ENCODE measurements around the gene CD44. TPM values are rescaled to one million over a fixed set of nuclear protein-coding genes. Genes with fewer than 3 reads are reported as not detected.
A peak's percentile ranks its signal among the peaks of the same experiment; 100 is the strongest.

The CD44 gene
- total RNA-seq, 1 experiment from 2014 or later, result 15.9 TPM

- peaks cover 15% of the 10 kb centered on the region for H3K27me3 ChIP-seq (replicated peaks; ENCODE audit: insufficient read depth, low read depth, low read length, poor library complexity)
- ChIA-PET POLR2A (ENCODE audit: low non-redundant PET) (no interaction called here), CTCF (interaction anchor here (0.6 kb wide), 1 partner anchor 1189 kb away, joined by 3 read pairs; no protein-coding TSS in a partner anchor)
- no peak overlapping the region for H3K27ac ChIP-seq (ENCODE audit: low read depth, low read length, poor library complexity, severe bottlenecking)
- TF ChIP-seq EZH2 (IDR thresholded peaks at IDR 0.05; ENCODE audit: borderline replicate concordance, low read depth, low read length, poor library complexity, severe bottlenecking), result no peak
- no peak for TF ChIP-seq CTCF (conservative IDR thresholded peaks at IDR 0.05; ENCODE audit: low read depth, low read length)
- intact Hi-C loops (cut with micrococcal nuclease; ENCODE audit: unreplicated experiment), result no loop called here
- no peak overlapping the region for H3K4me3 ChIP-seq (ENCODE audit: low read depth, low read length, poor library complexity, severe bottlenecking)
- H3K4me1 ChIP-seq (ENCODE audit: insufficient read depth, low read length, poor library complexity, severe bottlenecking), result no peaks in the 10 kb centered on the region
- no peaks in the 10 kb centered on the region for H3K9me3 ChIP-seq (ENCODE audit: low read depth, low read length, poor library complexity, severe bottlenecking)
- H3K36me3 ChIP-seq (ENCODE audit: insufficient read depth, low read length, poor library complexity, severe bottlenecking), result no peaks in the 10 kb centered on the region
- BruUV-seq (replicated peaks), result no TSS peak
- DNase-seq (ENCODE audit: low spot score), result no peak
Measured at GRCh38 chr11:35169112-35169511, 30.1 kb downstream of the CD44 start.

- no peak for DNase-seq (ENCODE audit: low spot score)
- Histone ChIP-seq H3K4me1 (ENCODE audit: insufficient read depth, low read length, poor library complexity, severe bottlenecking) (no peaks in the 10 kb centered on the region), H3K36me3 (ENCODE audit: insufficient read depth, low read length, poor library complexity, severe bottlenecking) (no peaks in the 10 kb centered on the region), H3K4me3 (ENCODE audit: low read depth, low read length, poor library complexity, severe bottlenecking) (no peak overlapping the region), H3K9me3 (ENCODE audit: low read depth, low read length, poor library complexity, severe bottlenecking) (no peaks in the 10 kb centered on the region), H3K27ac (ENCODE audit: low read depth, low read length, poor library complexity, severe bottlenecking) (no peak overlapping the region), H3K27me3 (replicated peaks; ENCODE audit: insufficient read depth, low read depth, low read length, poor library complexity) (peaks cover 15% of the 10 kb centered on the region)
- no peak for TF ChIP-seq EZH2 (IDR thresholded peaks at IDR 0.05; ENCODE audit: borderline replicate concordance, low read depth, low read length, poor library complexity, severe bottlenecking)
- TF ChIP-seq CTCF (conservative IDR thresholded peaks at IDR 0.05; ENCODE audit: low read depth, low read length), result no peak
- CTCF ChIA-PET, result interaction anchor here (0.6 kb wide), 1 partner anchor 1190 kb away, joined by 3 read pairs; no protein-coding TSS in a partner anchor
- intact Hi-C loops (cut with micrococcal nuclease; ENCODE audit: unreplicated experiment), result no loop called here
- no TSS peak for BruUV-seq (replicated peaks)
- POLR2A ChIA-PET (ENCODE audit: low non-redundant PET), result no interaction called here
Measured at GRCh38 chr11:35169754-35170153, 30.8 kb downstream of the CD44 start.

GRCh38 chr11:35170503-35170902 lies 31.5 kb downstream of the CD44 start:
- CTCF ChIA-PET, result no interaction called here
- intact Hi-C loops (cut with micrococcal nuclease; ENCODE audit: unreplicated experiment), result no loop called here
- H3K4me3 ChIP-seq (ENCODE audit: low read depth, low read length, poor library complexity, severe bottlenecking), result no peak overlapping the region
- BruUV-seq (replicated peaks), result no TSS peak
- no peaks in the 10 kb centered on the region for H3K4me1 ChIP-seq (ENCODE audit: insufficient read depth, low read length, poor library complexity, severe bottlenecking)
- no peak for TF ChIP-seq CTCF (conservative IDR thresholded peaks at IDR 0.05; ENCODE audit: low read depth, low read length)
- peak; percentile 46 for TF ChIP-seq EZH2 (IDR thresholded peaks at IDR 0.05; ENCODE audit: borderline replicate concordance, low read depth, low read length, poor library complexity, severe bottlenecking)
- peaks cover 15% of the 10 kb centered on the region for H3K27me3 ChIP-seq (replicated peaks; ENCODE audit: insufficient read depth, low read depth, low read length, poor library complexity)
- no peak for DNase-seq (ENCODE audit: low spot score)
- no peaks in the 10 kb centered on the region for H3K36me3 ChIP-seq (ENCODE audit: insufficient read depth, low read length, poor library complexity, severe bottlenecking)
- H3K27ac ChIP-seq (ENCODE audit: low read depth, low read length, poor library complexity, severe bottlenecking), result no peak overlapping the region
- H3K9me3 ChIP-seq (ENCODE audit: low read depth, low read length, poor library complexity, severe bottlenecking), result no peaks in the 10 kb centered on the region
- POLR2A ChIA-PET (ENCODE audit: low non-redundant PET), result no interaction called here

Measured in A673 (cell line).